Bronchial epithelial cell (primary cell): ENCODE measurements around the gene FAM149A. TPM values are rescaled to one million over a fixed set of nuclear protein-coding genes. Genes with fewer than 3 reads are reported as not detected.

ENCODE experiments used
- DNase-seq: peaks from one replicate; pipeline ENCODE4 v3.0.0-alpha.2; 2010; ENCODE audit warnings: low read depth
- FAIRE-seq: peaks from 2 replicates; lab custom pipeline; 2011; peaks lifted over from hg19 to GRCh38; lab: Jason Lieb, UNC
- H3K27me3 ChIP-seq: 2 replicates; pipeline ENCODE4 v1.5.1; 2011; ENCODE audit warnings: low read length; ENCODE audit not compliant: control insufficient read depth, insufficient read depth
- H3K36me3 ChIP-seq: 2 replicates; pipeline ENCODE4 v1.5.1; 2011; ENCODE audit warnings: low read length; ENCODE audit not compliant: control insufficient read depth, insufficient read depth
- H3K4me3 ChIP-seq: 2 replicates; pipeline ENCODE4 v1.5.1; 2011; ENCODE audit warnings: mild to moderate bottlenecking, low read depth, low read length, control low read depth
- CTCF ChIP-seq: IDR thresholded peaks from 2 replicates; pipeline ENCODE4 v1.5.1; 2011; ENCODE audit warnings: mild to moderate bottlenecking, moderate library complexity, low read length, control low read depth, inconsistent platforms; ENCODE audit not compliant: insufficient read depth, severe bottlenecking
- total RNA-seq: library from RNA; depleted of rRNA; stranded (reverse); fragments of >200 nt; gene quantifications from 2 replicates; pipeline ENCODE4 v1.2.1, GENCODE V29; 2014

FAM149A gene
- total RNA-seq, 1 donor from 2014 or later: 0.26 TPM

- no peak for TF ChIP-seq CTCF
- FAIRE-seq: no peak
- no peaks in the 10 kb centered on the region for H3K36me3 ChIP-seq
- H3K27me3 ChIP-seq: peaks cover 23% of the 10 kb centered on the region
- no peak for DNase-seq
- H3K4me3 ChIP-seq: no peak overlapping the region
Observed at GRCh38 chr4:186107947-186108346, 3.4 kb downstream of the FAM149A start.

- Histone ChIP-seq H3K27me3 (peaks cover 20% of the 10 kb centered on the region), H3K4me3 (no peak overlapping the region), H3K36me3 (no peaks in the 10 kb centered on the region)
- FAIRE-seq (no peak), DNase-seq (no peak)
- no peak for TF ChIP-seq CTCF
Observed at GRCh38 chr4:186108391-186108790, 3.9 kb downstream of the FAM149A start.

GRCh38 chr4:186109245-186109644 lies 4.7 kb downstream of the FAM149A start:
- DNase-seq: no peak
- FAIRE-seq: no peak

GRCh38 chr4:186116697-186117096 lies 12.2 kb downstream of the FAM149A start:
- no peaks in the 10 kb centered on the region for H3K36me3 ChIP-seq
- TF ChIP-seq CTCF: no peak
- no peak overlapping the region for H3K4me3 ChIP-seq
- FAIRE-seq (no peak), DNase-seq (no peak)
- no peaks in the 10 kb centered on the region for H3K27me3 ChIP-seq

More at GRCh38 chr4:186109245-186109644, 4.7 kb downstream of the FAM149A start:
- TF ChIP-seq CTCF: no peak
- Histone ChIP-seq H3K4me3 (no peak overlapping the region), H3K36me3 (no peaks in the 10 kb centered on the region), H3K27me3 (peaks cover 14% of the 10 kb centered on the region)

- DNase-seq (no peak), FAIRE-seq (no peak)
- Histone ChIP-seq H3K27me3 (no peaks in the 10 kb centered on the region), H3K36me3 (no peaks in the 10 kb centered on the region), H3K4me3 (no peak overlapping the region)
- no peak for TF ChIP-seq CTCF
Observed at GRCh38 chr4:186118582-186118981, 14.1 kb downstream of the FAM149A start.

- DNase-seq: no peak
- FAIRE-seq: no peak
- Histone ChIP-seq H3K27me3 (no peaks in the 10 kb centered on the region), H3K36me3 (no peaks in the 10 kb centered on the region), H3K4me3 (no peak overlapping the region)
- TF ChIP-seq CTCF: no peak
Observed at GRCh38 chr4:186121057-186121456, 16.6 kb downstream of the FAM149A start.
